Measurements from ENCODE around the gene ARHGAP6. TPM values are rescaled to one million over a fixed set of nuclear protein-coding genes. Genes with fewer than 3 reads are reported as not detected.
A peak's percentile ranks its signal among the peaks of the same experiment; 100 is the strongest.

The ARHGAP6 gene
- total RNA-seq, 1 experiment from 2014 or later, result not detected

DNA sequence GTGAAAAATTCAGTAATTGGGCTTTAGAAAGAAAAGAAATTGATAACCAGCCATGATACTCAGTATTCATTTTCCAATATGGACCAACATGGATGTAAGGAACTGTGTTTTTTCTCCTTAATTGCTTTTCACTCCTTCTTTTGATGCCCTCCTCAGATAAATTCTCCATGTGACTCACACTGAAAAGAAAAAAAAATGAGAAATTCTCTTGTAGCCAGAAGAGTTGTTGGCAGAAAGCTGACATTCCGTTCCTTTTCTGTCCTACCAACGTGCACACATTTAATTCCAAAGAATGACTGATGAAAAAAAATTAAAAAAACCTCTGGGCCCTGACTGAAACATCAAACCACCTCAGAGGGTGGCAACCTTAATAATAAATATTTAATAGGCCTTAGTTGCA lies 219.4 kb downstream of the ARHGAP6 start:
- Mint-ChIP-seq H3K36me3 (ENCODE audit: insufficient read depth, unreplicated experiment) (no peaks in the 10 kb centered on the region), H3K27ac (ENCODE audit: low read depth, unreplicated experiment) (peak overlapping the region; percentile 19), H3K4me3 (ENCODE audit: unreplicated experiment) (no peak overlapping the region), H3K4me1 (ENCODE audit: insufficient read depth, unreplicated experiment) (peaks cover 8% of the 10 kb centered on the region), H3K27me3 (ENCODE audit: insufficient read depth, unreplicated experiment) (peaks cover 52% of the 10 kb centered on the region), H3K9me3 (ENCODE audit: unreplicated experiment) (no peaks in the 10 kb centered on the region)
- CTCF ChIA-PET, result interaction anchor here (0.5 kb wide), 1 partner anchor 1544 kb away, joined by 3 read pairs; no protein-coding TSS in a partner anchor
- POLR2A ChIA-PET, result interaction anchor here (0.6 kb wide), 1 partner anchor 297 kb away, joined by 3 read pairs; no protein-coding TSS in a partner anchor
- intact Hi-C loops (cut with micrococcal nuclease), result no loop called here
- no peak for DNase-seq (ENCODE audit: unreplicated experiment)
- BruUV-seq (replicated peaks), result no TSS peak
- TF ChIP-seq, protein P1, sequence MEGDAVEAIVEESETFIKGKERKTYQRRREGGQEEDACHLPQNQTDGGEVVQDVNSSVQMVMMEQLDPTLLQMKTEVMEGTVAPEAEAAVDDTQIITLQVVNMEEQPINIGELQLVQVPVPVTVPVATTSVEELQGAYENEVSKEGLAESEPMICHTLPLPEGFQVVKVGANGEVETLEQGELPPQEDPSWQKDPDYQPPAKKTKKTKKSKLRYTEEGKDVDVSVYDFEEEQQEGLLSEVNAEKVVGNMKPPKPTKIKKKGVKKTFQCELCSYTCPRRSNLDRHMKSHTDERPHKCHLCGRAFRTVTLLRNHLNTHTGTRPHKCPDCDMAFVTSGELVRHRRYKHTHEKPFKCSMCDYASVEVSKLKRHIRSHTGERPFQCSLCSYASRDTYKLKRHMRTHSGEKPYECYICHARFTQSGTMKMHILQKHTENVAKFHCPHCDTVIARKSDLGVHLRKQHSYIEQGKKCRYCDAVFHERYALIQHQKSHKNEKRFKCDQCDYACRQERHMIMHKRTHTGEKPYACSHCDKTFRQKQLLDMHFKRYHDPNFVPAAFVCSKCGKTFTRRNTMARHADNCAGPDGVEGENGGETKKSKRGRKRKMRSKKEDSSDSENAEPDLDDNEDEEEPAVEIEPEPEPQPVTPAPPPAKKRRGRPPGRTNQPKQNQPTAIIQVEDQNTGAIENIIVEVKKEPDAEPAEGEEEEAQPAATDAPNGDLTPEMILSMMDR (IDR thresholded peaks at IDR 0.05; ENCODE audit: unreplicated experiment), result no peak

DNA sequence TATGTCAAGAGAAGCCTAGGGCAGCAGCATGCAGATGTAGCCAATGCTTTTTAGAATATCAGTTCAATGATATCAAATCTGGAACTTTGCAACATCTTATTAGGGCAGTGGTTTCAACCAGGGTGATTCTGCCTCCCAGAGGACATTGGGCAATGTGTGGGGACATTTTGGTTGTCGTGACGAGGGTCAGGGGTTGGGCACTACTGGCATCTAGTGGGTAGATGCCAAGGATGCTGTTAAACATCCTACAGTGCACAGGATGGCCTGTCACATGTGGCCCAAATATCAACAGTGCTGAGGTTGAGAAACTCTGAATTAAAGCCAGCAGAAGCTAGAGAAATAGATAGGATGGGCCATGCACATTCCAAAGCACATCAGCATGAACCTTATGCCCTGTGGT lies 220.2 kb downstream of the ARHGAP6 start:
- Mint-ChIP-seq H3K9me3 (ENCODE audit: unreplicated experiment) (no peaks in the 10 kb centered on the region), H3K36me3 (ENCODE audit: insufficient read depth, unreplicated experiment) (no peaks in the 10 kb centered on the region), H3K4me3 (ENCODE audit: unreplicated experiment) (no peak overlapping the region), H3K4me1 (ENCODE audit: insufficient read depth, unreplicated experiment) (peaks cover 8% of the 10 kb centered on the region), H3K27ac (ENCODE audit: low read depth, unreplicated experiment) (no peak overlapping the region), H3K27me3 (ENCODE audit: insufficient read depth, unreplicated experiment) (peaks cover 57% of the 10 kb centered on the region)
- ChIA-PET POLR2A (no interaction called here), CTCF (no interaction called here)
- DNase-seq (ENCODE audit: unreplicated experiment), result no peak
- TF ChIP-seq, protein P1 (IDR thresholded peaks at IDR 0.05; ENCODE audit: unreplicated experiment), result no peak
- no TSS peak for BruUV-seq (replicated peaks)
- intact Hi-C loops (cut with micrococcal nuclease), result loop anchor here (1.0 kb wide), 1 partner anchor 301 kb away; no protein-coding TSS in a partner anchor

DNA sequence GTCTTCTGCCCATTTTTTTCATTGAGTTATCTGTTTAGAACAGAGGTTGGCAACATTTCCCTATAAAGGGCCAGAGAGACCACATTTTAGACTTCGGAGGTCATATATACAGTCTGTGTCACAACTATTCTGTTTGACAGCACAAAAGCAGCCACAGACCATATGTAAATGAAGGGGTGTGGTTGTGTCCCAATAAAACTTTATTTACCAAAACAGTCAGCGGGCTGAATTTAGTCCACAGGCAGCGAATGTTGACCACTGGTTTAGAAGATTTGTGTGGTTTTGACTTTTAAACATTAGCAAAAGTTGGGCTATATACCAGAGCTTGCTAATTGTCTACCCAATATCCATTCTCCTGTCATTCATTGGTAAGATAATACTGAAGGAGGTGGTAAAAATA lies 221.7 kb downstream of the ARHGAP6 start:
- ChIA-PET POLR2A (no interaction called here), CTCF (no interaction called here)
- Mint-ChIP-seq H3K27ac (ENCODE audit: low read depth, unreplicated experiment) (no peak overlapping the region), H3K4me1 (ENCODE audit: insufficient read depth, unreplicated experiment) (no peaks in the 10 kb centered on the region), H3K9me3 (ENCODE audit: unreplicated experiment) (no peaks in the 10 kb centered on the region), H3K27me3 (ENCODE audit: insufficient read depth, unreplicated experiment) (peaks cover 57% of the 10 kb centered on the region), H3K36me3 (ENCODE audit: insufficient read depth, unreplicated experiment) (no peaks in the 10 kb centered on the region), H3K4me3 (ENCODE audit: unreplicated experiment) (no peak overlapping the region)
- intact Hi-C loops (cut with micrococcal nuclease), result no loop called here
- DNase-seq (ENCODE audit: unreplicated experiment), result no peak
- no TSS peak for BruUV-seq (replicated peaks)
- TF ChIP-seq, protein P1 (IDR thresholded peaks at IDR 0.05; ENCODE audit: unreplicated experiment), result no peak

DNA sequence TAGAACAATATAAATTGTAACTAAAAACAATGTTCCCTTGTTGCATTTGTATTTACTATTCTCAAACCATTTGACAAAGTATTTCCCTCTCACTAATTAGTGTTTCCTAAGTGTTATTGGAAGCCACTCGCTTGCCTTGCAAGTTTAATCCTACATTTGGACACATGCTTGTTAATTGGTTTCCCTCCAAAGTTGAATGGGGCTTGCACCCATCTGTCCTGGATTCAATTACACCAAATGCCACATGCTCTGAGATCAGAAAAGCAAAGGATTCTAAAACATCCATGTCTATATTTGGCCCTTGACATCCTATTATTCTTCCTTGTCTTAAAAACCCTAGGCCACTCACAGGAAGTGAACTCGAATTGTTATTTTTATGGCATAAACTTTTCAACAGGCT lies 225.9 kb downstream of the ARHGAP6 start:
- intact Hi-C loops (cut with micrococcal nuclease), result no loop called here
- H3K4me1 Mint-ChIP-seq (ENCODE audit: insufficient read depth, unreplicated experiment), result peaks cover 13% of the 10 kb centered on the region
- BruUV-seq (replicated peaks), result no TSS peak
- H3K27me3 Mint-ChIP-seq (ENCODE audit: insufficient read depth, unreplicated experiment), result peaks cover 82% of the 10 kb centered on the region
- H3K9me3 Mint-ChIP-seq (ENCODE audit: unreplicated experiment), result no peaks in the 10 kb centered on the region
- CTCF ChIA-PET, result no interaction called here
- no peak overlapping the region for H3K4me3 Mint-ChIP-seq (ENCODE audit: unreplicated experiment)
- no peak overlapping the region for H3K27ac Mint-ChIP-seq (ENCODE audit: low read depth, unreplicated experiment)
- TF ChIP-seq, protein P1 (IDR thresholded peaks at IDR 0.05; ENCODE audit: unreplicated experiment), result no peak
- DNase-seq (ENCODE audit: unreplicated experiment), result no peak
- POLR2A ChIA-PET, result no interaction called here
- H3K36me3 Mint-ChIP-seq (ENCODE audit: insufficient read depth, unreplicated experiment), result no peaks in the 10 kb centered on the region

Measured in MCF 10A (cell line).